Spleen (tissue), 7 donors: Measurements from ENCODE around the gene PRLH.

Source experiments
- POLR2A ChIP-seq, 3 donors: fragments of 450-650 bp; IDR thresholded peaks; one replicate each; pipeline ENCODE4 v1.5.1; 2017; ENCODE audit warnings: antibody characterized with exemption in 3 of 3, mild to moderate bottlenecking in 1 of 3
- TF ChIP-seq, protein P1 (sequence below), 11 experiments: fragments of 200-600 bp in 7 of 11; fragments of 450-650 bp in 4 of 11; sonication (generic) in 4 of 11; IDR thresholded peaks in 8 of 11; conservative IDR thresholded peaks in 3 of 11; 1 replicate in 7 of 11; 2 replicates in 4 of 11; pipeline versions ENCODE4 v1.4.0 to v1.8.0; 2016 to 2021; ENCODE audit warnings: antibody characterized with exemption in 11 of 11, inconsistent platforms in 4 of 11, mild to moderate bottlenecking in 1 of 11
- donor health status: DM: no; HTN: no; CAD: no; lungs with moderate emphysema.
- donor health status: DM: no; HTN: no; CAD: no.
- donor health status: DM: no; HTN: no; CAD: no.

DNA sequence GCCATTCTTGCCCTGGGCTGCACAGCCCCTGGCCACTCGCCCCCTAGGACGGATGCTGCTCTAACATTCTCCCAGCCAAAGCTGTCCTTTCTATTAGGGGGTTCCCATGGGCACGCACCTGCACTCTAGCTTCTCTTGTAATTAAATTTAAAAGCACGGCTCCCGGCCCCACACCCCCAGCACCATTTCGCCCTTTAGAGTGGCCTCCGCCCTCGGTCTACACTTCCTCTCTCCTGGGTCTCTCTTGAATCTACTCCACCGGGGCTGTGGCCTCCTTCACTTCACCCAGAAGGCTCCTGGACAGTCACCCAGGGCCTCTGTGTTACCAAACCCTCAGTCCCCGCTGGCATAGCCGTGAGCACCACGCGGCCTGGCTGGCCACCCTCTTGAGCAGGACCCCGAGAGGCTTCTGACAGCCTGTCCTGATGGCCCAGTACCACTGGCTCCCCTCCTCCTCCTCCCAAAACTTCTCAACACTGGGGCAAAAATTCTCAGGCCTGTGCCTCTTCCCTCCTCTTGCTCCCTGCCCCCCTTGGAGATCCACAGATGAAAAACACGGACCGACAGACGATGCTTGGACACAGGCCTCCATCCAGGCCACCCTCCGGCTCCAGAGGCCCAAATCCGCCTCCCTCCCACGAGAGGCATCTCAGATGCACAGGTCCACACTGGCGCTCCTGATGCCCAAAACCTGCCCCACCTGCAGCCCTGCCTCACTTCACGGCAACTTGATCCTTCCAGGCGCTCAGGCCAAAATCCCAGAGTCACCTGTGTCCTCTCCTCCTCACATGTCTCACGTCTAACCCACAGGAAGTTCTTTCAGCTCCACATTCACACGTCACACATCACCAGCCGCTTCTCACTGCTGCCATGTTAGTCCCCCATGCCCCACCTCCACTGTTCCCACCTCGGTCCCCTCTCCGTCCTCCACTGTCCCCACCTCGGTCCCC, 31.1 kb downstream of the PRLH start:
- no peak for TF ChIP-seq POLR2A (IDR thresholded peaks at IDR 0.05)
- TF ChIP-seq, protein P1, sequence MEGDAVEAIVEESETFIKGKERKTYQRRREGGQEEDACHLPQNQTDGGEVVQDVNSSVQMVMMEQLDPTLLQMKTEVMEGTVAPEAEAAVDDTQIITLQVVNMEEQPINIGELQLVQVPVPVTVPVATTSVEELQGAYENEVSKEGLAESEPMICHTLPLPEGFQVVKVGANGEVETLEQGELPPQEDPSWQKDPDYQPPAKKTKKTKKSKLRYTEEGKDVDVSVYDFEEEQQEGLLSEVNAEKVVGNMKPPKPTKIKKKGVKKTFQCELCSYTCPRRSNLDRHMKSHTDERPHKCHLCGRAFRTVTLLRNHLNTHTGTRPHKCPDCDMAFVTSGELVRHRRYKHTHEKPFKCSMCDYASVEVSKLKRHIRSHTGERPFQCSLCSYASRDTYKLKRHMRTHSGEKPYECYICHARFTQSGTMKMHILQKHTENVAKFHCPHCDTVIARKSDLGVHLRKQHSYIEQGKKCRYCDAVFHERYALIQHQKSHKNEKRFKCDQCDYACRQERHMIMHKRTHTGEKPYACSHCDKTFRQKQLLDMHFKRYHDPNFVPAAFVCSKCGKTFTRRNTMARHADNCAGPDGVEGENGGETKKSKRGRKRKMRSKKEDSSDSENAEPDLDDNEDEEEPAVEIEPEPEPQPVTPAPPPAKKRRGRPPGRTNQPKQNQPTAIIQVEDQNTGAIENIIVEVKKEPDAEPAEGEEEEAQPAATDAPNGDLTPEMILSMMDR (IDR thresholded peaks at IDR 0.05 in 8 of 11, conservative IDR thresholded peaks at IDR 0.05 in 3 of 11): no peak
